Adrenal gland (tissue), 12 donors: ENCODE data around the gene FES. TPM values are rescaled to one million over a fixed set of nuclear protein-coding genes. Genes with fewer than 3 reads are reported as not detected.

Source experiments
- DNase-seq, 7 donors: peaks; one replicate each; pipeline ENCODE4 v3.0.0-alpha.2; 2019 to 2020
- H3K27ac ChIP-seq, 5 donors: fragments of 200-600 bp; sonication (generic) in 4 of 5; 1 replicate in 3 of 5; 2 replicates in 2 of 5; pipeline versions ENCODE4 v1.5.1 to v1.8.0; 2016 to 2020; ENCODE audit warnings: mild to moderate bottlenecking in 1 of 5
- H3K27me3 ChIP-seq: fragments of 200-600 bp; 2 replicates; pipeline ENCODE4 v1.8.0; 2021
- H3K36me3 ChIP-seq, 2 donors: fragments of 200-600 bp; replicated peaks in 1 of 2; 1 replicate in 1 of 2; 2 replicates in 1 of 2; pipeline versions ENCODE4 v1.5.1 to v1.8.0; 2018 to 2022
- H3K4me1 ChIP-seq, 2 donors: fragments of 200-600 bp; replicated peaks in 1 of 2; 1 replicate in 1 of 2; 2 replicates in 1 of 2; pipeline versions ENCODE4 v1.5.1 to v1.8.0; 2018 to 2021
- H3K4me3 ChIP-seq, 4 donors: fragments of 200-600 bp; sonication (generic) in 3 of 4; one replicate each; pipeline ENCODE4 v1.5.1; 2016 to 2018
- H3K9me3 ChIP-seq, 3 donors: fragments of 200-600 bp; sonication (generic) in 1 of 3; replicated peaks in 1 of 3; 1 replicate in 2 of 3; 2 replicates in 1 of 3; pipeline versions ENCODE4 v1.5.1 to v1.8.0; 2016 to 2021
- CTCF ChIP-seq, 6 experiments: fragments of 450-650 bp in 4 of 6; fragments of 200-600 bp in 2 of 6; sonication (generic) in 1 of 6; IDR thresholded peaks; 1 replicate in 5 of 6; 2 replicates in 1 of 6; pipeline versions ENCODE4 v1.5.1 to v1.8.0; 2016 to 2021; ENCODE audit warnings: antibody characterized with exemption in 6 of 6, mild to moderate bottlenecking in 2 of 6, moderate library complexity in 1 of 6
- POLR2A ChIP-seq, 2 donors: fragments of 450-650 bp; IDR thresholded peaks; one replicate each; pipeline ENCODE4 v1.6.1; 2017; ENCODE audit warnings: antibody characterized with exemption in 2 of 2, mild to moderate bottlenecking in 2 of 2, moderate library complexity in 1 of 2
- WGBS, 4 donors: extraction: QIAGEN DNeasy Blood & Tissue Kit in 2 of 4; methylation state at CpG; one replicate each; pipeline versions ENCODE4 v1.1.5 to v1.1.7; 2013 to 2017; 5-methylcytosine and 5-hydroxymethylcytosine counted together
- intact Hi-C, 2 donors: fragments of 100-400 bp; cut with DNase I; formaldehyde crosslinking; loops; one replicate each; pipeline versions ENCODE4 v1.14.1 to v1.15.0; 2022 to 2023
- polyA plus RNA-seq, 3 donors: library from polyadenylated mRNA; stranded (reverse); fragments of 200-250 nt in 2 of 3; fragments of 350-450 nt in 1 of 3; fragmentation: Illumina TruSeq in 1 of 3; extraction: RNeasy Lipid Tissue Mini Kit (QIAGEN cat#74804) in 1 of 3; gene quantifications; one replicate each; pipeline ENCODE4 v1.2.3, GENCODE V29; 2013 to 2014
- total RNA-seq, 9 donors: library from RNA; depleted of rRNA in 4 of 9; stranded (reverse); fragments of >200 nt in 4 of 9; fragments of 120-200 nt in 1 of 9; fragmentation: NEBNext Ultra II Directional in 1 of 9; extraction: Animal tissue kit (Norgen Biotek cat#: 25700) in 1 of 9; gene quantifications; one replicate each; pipeline versions ENCODE4 v1.1.0 to v1.2.4, GENCODE V29; 2013 to 2023
- donor health status: healthy with polysubstance abuse.
- donor health status: Bipolar disorder and iron deficiency.
- donor health status: DM: yes; HTN: yes; CAD: no.
- donor health status: DM: no; HTN: no; CAD: no.
- donor health status: DM: no; HTN: no; CAD: no.
- donor health status: DM: yes; HTN: yes; CAD: no.

FES gene
- total and polyA plus RNA-seq, 12 donors, result 2.3 to 82.3 (median 24.9) TPM

DNA sequence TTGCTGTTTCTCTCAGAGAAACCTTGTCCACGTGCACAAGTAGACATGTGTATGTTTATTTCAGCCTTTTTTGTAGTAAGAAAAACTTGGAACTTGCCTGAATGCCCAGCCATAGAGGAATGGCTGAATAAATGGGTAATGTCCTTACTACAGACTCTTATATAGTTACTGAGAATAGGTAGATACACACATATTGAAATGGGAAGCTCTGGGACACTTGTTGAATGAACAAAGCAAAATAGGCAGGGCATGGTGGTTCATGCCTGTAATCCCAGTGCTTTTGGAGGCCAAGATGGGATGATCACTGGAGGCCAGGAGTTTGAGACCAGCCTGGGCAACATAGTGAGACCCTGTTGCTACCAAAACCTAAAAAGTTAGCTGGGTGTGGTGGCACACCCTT is 52.5 kb downstream of the FES start:
- Histone ChIP-seq H3K27ac (no peak overlapping the region), H3K36me3 (peaks cover 0 to 40% of the 10 kb centered on the region in 2 donors), H3K4me3 (no peak overlapping the region), H3K9me3 (no peaks in the 10 kb centered on the region), H3K4me1 (peaks cover 20 to 29% of the 10 kb centered on the region in 2 donors), H3K27me3 (no peaks in the 10 kb centered on the region)
- no peak for TF ChIP-seq CTCF (IDR thresholded peaks at IDR 0.05)
- no peak for TF ChIP-seq POLR2A (IDR thresholded peaks at IDR 0.05)
- intact Hi-C loops, result no loop called here
- WGBS, 4 donors, result 70 to 82% (median 78%) methylated on average over 1 of the region's 1 CpG
- no peak for DNase-seq

DNA sequence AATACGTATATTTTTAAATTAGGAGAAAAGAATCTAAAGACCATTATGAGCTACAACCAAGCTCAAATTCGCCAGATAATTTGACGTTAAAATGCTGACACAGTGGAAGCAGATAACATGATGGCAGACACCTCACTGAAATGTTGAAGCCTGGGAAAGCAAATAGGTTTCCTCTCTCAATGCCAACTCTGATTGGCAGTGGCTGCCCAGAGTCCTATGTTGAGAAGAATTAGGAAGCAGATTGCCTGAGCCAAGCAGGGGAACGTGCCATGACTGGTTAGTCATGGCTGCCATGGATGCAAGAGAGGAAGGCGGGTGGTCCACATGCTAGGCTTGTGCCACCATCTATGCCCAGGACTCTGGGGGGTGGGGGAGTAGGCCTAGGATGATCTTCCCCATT is 54.0 kb downstream of the FES start:
- no peak for DNase-seq
- H3K36me3 ChIP-seq, result peaks cover 0 to 55% of the 10 kb centered on the region in 2 donors
- H3K4me1 ChIP-seq, result peaks cover 16 to 24% of the 10 kb centered on the region in 2 donors
- no peaks in the 10 kb centered on the region for H3K27me3 ChIP-seq
- no peak for TF ChIP-seq CTCF (IDR thresholded peaks at IDR 0.05)
- no peak for TF ChIP-seq POLR2A (IDR thresholded peaks at IDR 0.05)
- H3K27ac ChIP-seq, result no peak overlapping the region
- 87 to 94% (median 90%) methylated on average over 5 of the region's 5 CpGs for WGBS, 4 donors
- intact Hi-C loops, result no loop called here
- no peaks in the 10 kb centered on the region for H3K9me3 ChIP-seq
- H3K4me3 ChIP-seq, result no peak overlapping the region

DNA sequence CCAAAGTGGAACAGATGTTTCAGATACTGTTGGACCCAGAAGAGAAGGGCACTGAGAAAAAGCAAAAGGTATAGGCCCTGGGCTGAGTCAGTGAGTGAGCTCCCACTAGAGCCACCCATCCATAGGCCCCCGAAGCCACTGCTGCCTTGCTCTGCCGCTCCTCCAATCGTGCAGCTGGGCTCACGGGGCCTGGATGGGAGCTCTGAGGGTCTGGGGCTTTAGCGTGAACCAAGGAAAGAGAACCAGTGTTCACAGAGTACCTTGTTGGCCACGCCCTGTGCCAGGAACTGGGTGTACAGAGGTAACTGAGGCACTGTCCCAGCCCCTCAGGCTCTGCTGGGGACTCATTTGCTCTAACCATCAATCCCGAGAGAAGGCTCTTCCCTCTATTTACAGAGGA is 55.5 kb downstream of the FES start:
- H3K36me3 ChIP-seq, result peaks cover 0 to 70% of the 10 kb centered on the region in 2 donors
- intact Hi-C loops, result no loop called here

GRCh38 chr15:90941038-90941437 is 56.7 kb downstream of the FES start:
- intact Hi-C loops, result no loop called here
- Histone ChIP-seq H3K9me3 (no peaks in the 10 kb centered on the region), H3K4me3 (no peak overlapping the region), H3K27ac (no peak overlapping the region), H3K4me1 (peaks cover 6 to 12% of the 10 kb centered on the region in 2 donors), H3K27me3 (no peaks in the 10 kb centered on the region), H3K36me3 (peaks cover 0 to 80% of the 10 kb centered on the region in 2 donors)
- no peak for TF ChIP-seq POLR2A (IDR thresholded peaks at IDR 0.05)
- no peak for TF ChIP-seq CTCF (IDR thresholded peaks at IDR 0.05)
- 93 to 97% (median 96%) methylated on average over 4 of the region's 4 CpGs for WGBS, 4 donors
- no peak for DNase-seq

More for the DNA sequence above, 55.5 kb downstream of the FES start:
- TF ChIP-seq POLR2A (IDR thresholded peaks at IDR 0.05) (no peak), CTCF (IDR thresholded peaks at IDR 0.05) (no peak)
- Histone ChIP-seq H3K27ac (no peak overlapping the region), H3K9me3 (no peaks in the 10 kb centered on the region), H3K4me3 (no peak overlapping the region), H3K27me3 (no peaks in the 10 kb centered on the region), H3K4me1 (peaks cover 11 to 19% of the 10 kb centered on the region in 2 donors)
- WGBS, 4 donors, result 87 to 96% (median 93%) methylated on average over 6 to 7 of the region's 7 CpGs
- DNase-seq, result no peak
